Measurements from ENCODE around the gene GAB4. TPM values are rescaled to one million over a fixed set of nuclear protein-coding genes. Genes with fewer than 3 reads are reported as not detected.
"Not testable (repeated sequence)": the region's sequence is repeated elsewhere in the genome, so short reads cannot be mapped to it uniquely, and the experiment has no call there.

Gene GAB4
- polyA plus RNA-seq, 2 of the 4 experiments (the other 2 are of a cell fraction): not detected

GRCh38 chr22:16922076-16922475, 85.9 kb downstream of the GAB4 start:
- H3K4me2 ChIP-seq: no peak overlapping the region
- H3K4me1 ChIP-seq: no peaks in the 10 kb centered on the region
- ChIA-PET CTCF (interaction anchor here (1.1 kb wide), 1 partner anchor 136 kb away, joined by 3 read pairs; no protein-coding TSS in a partner anchor), POLR2A (no interaction called here)
- DNase-seq (ENCODE audit: low read depth in 1 of 2, low spot score in 1 of 2): no peak
- no peak for ATAC-seq
- WGBS (ENCODE audit: missing lambda C conversion rate): 0% methylated on average over 2 of the region's 2 CpGs
- TF ChIP-seq ESRRA (IDR thresholded peaks at IDR 0.05; ENCODE audit: borderline replicate concordance, low read length) (no peak), GATA3 (IDR thresholded peaks at IDR 0.05; ENCODE audit: borderline replicate concordance) (no peak), E2F6 (IDR thresholded peaks at IDR 0.05; ENCODE audit: borderline replicate concordance, low read depth) (no peak), CTCF (IDR thresholded peaks at IDR 0.05) (no peak)
- H3K9me3 ChIP-seq: no peaks in the 10 kb centered on the region
- H3K4me3 ChIP-seq: no peak overlapping the region
- H3K27ac ChIP-seq: no peak overlapping the region
- no peak for FAIRE-seq

GRCh38 chr22:16917144-16918003, 90.6 kb downstream of the GAB4 start:
- Histone ChIP-seq H3K4me2 (peak overlapping the region; percentile 33; the same call in 1 of the 3 replicates), H3K27ac (no peak overlapping the region), H3K4me3 (no peak overlapping the region), H3K4me1 (no peaks in the 10 kb centered on the region), H3K9me3 (no peaks in the 10 kb centered on the region)
- TF ChIP-seq RAD21 (conservative IDR thresholded peaks at IDR 0.05 in 1 of 2, IDR thresholded peaks at IDR 0.05 in 1 of 2): peak; percentile 47 to 48; a peak in 3 of 5 replicates
- TF ChIP-seq CTCF (IDR thresholded peaks at IDR 0.05): peak; percentile 35; the same call in 2 of the 3 replicates
- TF ChIP-seq EHF (CRISPR knock-in tag; IDR thresholded peaks at IDR 0.05): no peak
- TF ChIP-seq SMC3 (IDR thresholded peaks at IDR 0.05): peak; percentile 50; the same call in 2 of the 3 replicates
- ChIA-PET CTCF (interaction anchor here (0.6 to 3.4 kb wide), 11 partner anchors 9 to 597 kb away, joined by 3 to 36 read pairs (median 5); no protein-coding TSS in a partner anchor), POLR2A (no interaction called here)
- 4% methylated on average over 15 of the region's 16 CpGs for WGBS (ENCODE audit: missing lambda C conversion rate)
- peak; percentile 33 to 65 for DNase-seq (ENCODE audit: low read depth in 1 of 2, low spot score in 1 of 2)
- FAIRE-seq: no peak
- ATAC-seq: peak; percentile 83 to 87

GRCh38 chr22:16915701-16916100, 92.3 kb downstream of the GAB4 start:
- H3K9me3 ChIP-seq: no peaks in the 10 kb centered on the region
- ATAC-seq (no peak), FAIRE-seq (no peak), DNase-seq (ENCODE audit: low read depth in 1 of 2, low spot score in 1 of 2) (no peak)
- no peaks in the 10 kb centered on the region for H3K4me1 ChIP-seq
- H3K4me3 ChIP-seq: no peak overlapping the region
- WGBS (ENCODE audit: missing lambda C conversion rate): 6% methylated on average over 2 of the region's 2 CpGs
- POLR2A ChIA-PET: no interaction called here
- CTCF ChIA-PET: interaction anchor here (1.0 to 3.4 kb wide), 3 partner anchors 49 to 586 kb away, joined by 3 to 36 read pairs (median 8); no protein-coding TSS in a partner anchor
- H3K4me2 ChIP-seq: no peak overlapping the region
- no peak overlapping the region for H3K27ac ChIP-seq
- TF ChIP-seq USF2 (IDR thresholded peaks at IDR 0.05) (no peak), RAD21 (conservative IDR thresholded peaks at IDR 0.05 in 1 of 2, IDR thresholded peaks at IDR 0.05 in 1 of 2) (no peak), TFCP2L1 (CRISPR knock-in tag; IDR thresholded peaks at IDR 0.05) (no peak), ZC3H11A (IDR thresholded peaks at IDR 0.05) (no peak), KDM1A (IDR thresholded peaks at IDR 0.05; ENCODE audit: low read depth) (no peak), FOSB (CRISPR knock-in tag; IDR thresholded peaks at IDR 0.05) (no peak), RFX5 (IDR thresholded peaks at IDR 0.05) (no peak), EHF (CRISPR knock-in tag; IDR thresholded peaks at IDR 0.05) (no peak), JUN (IDR thresholded peaks at IDR 0.05) (no peak), GATA3 (IDR thresholded peaks at IDR 0.05; ENCODE audit: borderline replicate concordance) (no peak), HEYL (CRISPR knock-in tag; IDR thresholded peaks at IDR 0.05) (no peak), CBX2 (IDR thresholded peaks at IDR 0.05; ENCODE audit: borderline replicate concordance, low read depth) (no peak), ZNF302 (CRISPR knock-in tag; IDR thresholded peaks at IDR 0.05) (no peak)

GRCh38 chr22:16914911-16915310, 93.1 kb downstream of the GAB4 start:
- H3K4me3 ChIP-seq; H3K4me1 ChIP-seq; H3K9me3 ChIP-seq; FAIRE-seq; H3K27ac ChIP-seq; POLR2A ChIA-PET; H3K4me2 ChIP-seq; ATAC-seq; DNase-seq (ENCODE audit: low read depth in 1 of 2, low spot score in 1 of 2): not testable (repeated sequence)
- CTCF ChIA-PET: interaction anchor here (0.8 to 1.5 kb wide), 3 partner anchors 143 to 587 kb away, joined by 3 to 4 read pairs (median 4); no protein-coding TSS in a partner anchor
- 0% methylated on average over 1 of the region's 1 CpG for WGBS (ENCODE audit: missing lambda C conversion rate)

Data from A549 (cell line).